ENCODE measurements around the gene TAC3. TPM values are rescaled to one million over a fixed set of nuclear protein-coding genes. Genes with fewer than 3 reads are reported as not detected.

The TAC3 gene
- total RNA-seq, 1 donor from 2014 or later, result not detected

- H3K4me3 ChIP-seq, result no peak overlapping the region
- no peaks in the 10 kb centered on the region for H3K36me3 ChIP-seq
- intact Hi-C loops (cut with DNase I), result no loop called here
- TF ChIP-seq, protein P1, sequence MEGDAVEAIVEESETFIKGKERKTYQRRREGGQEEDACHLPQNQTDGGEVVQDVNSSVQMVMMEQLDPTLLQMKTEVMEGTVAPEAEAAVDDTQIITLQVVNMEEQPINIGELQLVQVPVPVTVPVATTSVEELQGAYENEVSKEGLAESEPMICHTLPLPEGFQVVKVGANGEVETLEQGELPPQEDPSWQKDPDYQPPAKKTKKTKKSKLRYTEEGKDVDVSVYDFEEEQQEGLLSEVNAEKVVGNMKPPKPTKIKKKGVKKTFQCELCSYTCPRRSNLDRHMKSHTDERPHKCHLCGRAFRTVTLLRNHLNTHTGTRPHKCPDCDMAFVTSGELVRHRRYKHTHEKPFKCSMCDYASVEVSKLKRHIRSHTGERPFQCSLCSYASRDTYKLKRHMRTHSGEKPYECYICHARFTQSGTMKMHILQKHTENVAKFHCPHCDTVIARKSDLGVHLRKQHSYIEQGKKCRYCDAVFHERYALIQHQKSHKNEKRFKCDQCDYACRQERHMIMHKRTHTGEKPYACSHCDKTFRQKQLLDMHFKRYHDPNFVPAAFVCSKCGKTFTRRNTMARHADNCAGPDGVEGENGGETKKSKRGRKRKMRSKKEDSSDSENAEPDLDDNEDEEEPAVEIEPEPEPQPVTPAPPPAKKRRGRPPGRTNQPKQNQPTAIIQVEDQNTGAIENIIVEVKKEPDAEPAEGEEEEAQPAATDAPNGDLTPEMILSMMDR (IDR thresholded peaks at IDR 0.05), result no peak
- H3K27me3 ChIP-seq (ENCODE audit: low read depth), result peaks cover 6% of the 10 kb centered on the region
- H3K27ac ChIP-seq, result no peak overlapping the region
- DNase-seq, result no peak
- no peaks in the 10 kb centered on the region for H3K9me3 ChIP-seq
- H3K4me1 ChIP-seq, result peaks cover 8% of the 10 kb centered on the region
- no peak for ATAC-seq
Observed at GRCh38 chr12:57011438-57012424, 4.6 kb downstream of the TAC3 start.

DNA sequence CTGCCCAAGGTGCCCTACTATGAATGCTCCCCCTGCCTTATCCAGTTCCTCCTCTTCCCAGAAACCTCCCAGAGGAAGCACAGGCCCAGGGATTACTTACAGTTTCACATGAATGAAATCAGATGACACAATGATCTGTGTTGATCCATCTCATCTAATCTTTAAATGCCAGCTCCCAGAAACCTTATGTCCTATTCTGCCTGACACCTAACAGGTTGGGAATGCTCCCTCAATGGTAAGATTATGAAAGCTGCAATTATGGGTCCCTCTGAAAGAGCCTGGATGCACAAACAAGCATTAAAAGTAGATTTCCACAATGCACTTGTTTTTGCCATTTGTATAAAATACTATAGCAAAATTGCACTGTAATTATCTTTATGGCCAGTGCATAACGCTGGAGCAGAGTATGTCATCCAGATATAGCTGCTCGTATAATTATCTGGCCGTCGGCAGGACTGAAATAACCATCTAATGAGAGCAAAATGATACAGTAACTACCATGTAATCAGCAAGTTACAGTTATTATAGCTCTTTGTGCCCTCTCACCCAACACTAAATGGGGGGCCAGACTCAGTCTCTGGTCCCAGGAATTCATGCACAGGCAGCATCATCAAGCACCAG is 5.6 kb downstream of the TAC3 start:
- H3K27me3 ChIP-seq (ENCODE audit: low read depth), result no peaks in the 10 kb centered on the region
- ATAC-seq (no peak), DNase-seq (no peak)
- no peak overlapping the region for H3K4me3 ChIP-seq
- H3K4me1 ChIP-seq, result peaks cover 10% of the 10 kb centered on the region
- H3K9me3 ChIP-seq, result no peaks in the 10 kb centered on the region
- no peaks in the 10 kb centered on the region for H3K36me3 ChIP-seq
- intact Hi-C loops (cut with DNase I), result no loop called here
- no peak overlapping the region for H3K27ac ChIP-seq
- TF ChIP-seq, protein P1 (IDR thresholded peaks at IDR 0.05), result no peak

GRCh38 chr12:57009949-57010626 is 6.2 kb downstream of the TAC3 start:
- H3K27ac ChIP-seq, result no peak overlapping the region
- H3K9me3 ChIP-seq, result no peaks in the 10 kb centered on the region
- H3K4me1 ChIP-seq, result peaks cover 16% of the 10 kb centered on the region
- TF ChIP-seq, protein P1 (IDR thresholded peaks at IDR 0.05), result no peak
- ATAC-seq, result no peak
- intact Hi-C loops (cut with DNase I), result no loop called here
- no peaks in the 10 kb centered on the region for H3K36me3 ChIP-seq
- no peak overlapping the region for H3K4me3 ChIP-seq
- H3K27me3 ChIP-seq (ENCODE audit: low read depth), result no peaks in the 10 kb centered on the region
- DNase-seq, result no peak

GRCh38 chr12:57008178-57008577 is 8.2 kb downstream of the TAC3 start:
- intact Hi-C loops (cut with DNase I), result no loop called here
- Histone ChIP-seq H3K4me3 (no peak overlapping the region), H3K9me3 (no peaks in the 10 kb centered on the region), H3K27me3 (ENCODE audit: low read depth) (no peaks in the 10 kb centered on the region), H3K4me1 (peaks cover 21% of the 10 kb centered on the region), H3K27ac (no peak overlapping the region), H3K36me3 (peaks cover 15% of the 10 kb centered on the region)
- ATAC-seq (no peak), DNase-seq (no peak)
- TF ChIP-seq, protein P1 (IDR thresholded peaks at IDR 0.05), result peak; percentile 60

GRCh38 chr12:57006809-57007475 is 9.4 kb downstream of the TAC3 start:
- TF ChIP-seq, protein P1 (IDR thresholded peaks at IDR 0.05), result no peak
- no peaks in the 10 kb centered on the region for H3K9me3 ChIP-seq
- H3K4me1 ChIP-seq, result peaks cover 21% of the 10 kb centered on the region
- H3K36me3 ChIP-seq, result peaks cover 28% of the 10 kb centered on the region
- no peaks in the 10 kb centered on the region for H3K27me3 ChIP-seq (ENCODE audit: low read depth)
- no peak for DNase-seq
- ATAC-seq, result no peak
- intact Hi-C loops (cut with DNase I), result no loop called here
- peak overlapping the region; percentile 75 for H3K4me3 ChIP-seq
- H3K27ac ChIP-seq, result peak overlapping the region; percentile 39

Measured in lower lobe of right lung (tissue), 2 donors.